Activated CD8-positive, alpha-beta memory T cell treated with anti-CD3 and anti-CD28 coated beads for 36 hours (primary cell): Measurements from ENCODE around the gene FAM83C. TPM values are rescaled to one million over a fixed set of nuclear protein-coding genes. Genes with fewer than 3 reads are reported as not detected.

ENCODE experiments used
- CTCF ChIA-PET: fragments of 350-600 bp; sonication (Branson Sonifier 250); formaldehyde crosslinking; loops from one replicate; lab custom pipeline; 2021; ENCODE audit warnings: antibody characterized with exemption; lab: Charles Lee
- POLR2A ChIA-PET: fragments of 350-600 bp; sonication (Branson Sonifier 250); formaldehyde crosslinking; loops from one replicate; lab custom pipeline; 2021; ENCODE audit warnings: antibody characterized with exemption; lab: Charles Lee
- total RNA-seq, 2 experiments: library from RNA; stranded (reverse); gene quantifications; one replicate each; pipeline ENCODE4 v1.2.3, GENCODE V29; 2021

FAM83C gene
- total RNA-seq, 2 experiments from 2014 or later, result not detected

DNA sequence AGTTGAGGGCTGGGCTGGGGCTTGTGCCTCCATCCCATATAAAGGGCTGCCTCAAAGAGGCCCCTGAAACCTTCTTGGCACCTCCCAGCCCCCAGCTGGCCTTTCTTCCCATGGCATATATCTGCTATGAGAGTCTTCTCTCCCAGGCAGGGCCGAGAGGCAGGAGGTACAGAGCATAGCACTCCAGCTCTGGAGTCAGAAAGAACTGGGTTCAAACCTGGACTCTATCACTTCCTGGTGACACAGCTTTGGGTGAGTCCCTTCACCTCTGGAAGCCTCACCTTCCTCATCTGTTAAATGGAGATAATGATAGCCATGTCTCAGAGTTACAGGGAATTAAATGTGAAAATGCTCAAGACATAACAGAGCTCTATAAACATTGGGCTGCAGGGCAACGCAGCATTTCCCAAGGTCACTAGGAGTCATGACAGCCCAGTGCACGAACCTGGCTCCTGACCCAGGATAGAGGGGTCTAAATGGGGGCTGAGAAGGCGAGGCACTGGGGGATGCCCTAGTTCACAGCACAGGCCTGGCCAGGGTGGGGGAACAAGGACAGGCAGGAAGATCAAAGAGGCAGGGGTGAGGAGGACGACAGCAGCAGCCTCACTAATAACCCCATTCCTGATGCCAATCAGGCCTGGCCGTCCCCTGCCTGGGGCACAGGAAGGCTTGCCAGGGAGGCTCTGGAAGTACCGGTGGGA lies 1.9 kb downstream of the FAM83C start:
- ChIA-PET POLR2A (no interaction called here), CTCF (interaction anchor here (0.8 to 1.8 kb wide), 3 partner anchors 13 to 378 kb away, joined by 3 to 7 read pairs (median 4); no protein-coding TSS in a partner anchor)

DNA sequence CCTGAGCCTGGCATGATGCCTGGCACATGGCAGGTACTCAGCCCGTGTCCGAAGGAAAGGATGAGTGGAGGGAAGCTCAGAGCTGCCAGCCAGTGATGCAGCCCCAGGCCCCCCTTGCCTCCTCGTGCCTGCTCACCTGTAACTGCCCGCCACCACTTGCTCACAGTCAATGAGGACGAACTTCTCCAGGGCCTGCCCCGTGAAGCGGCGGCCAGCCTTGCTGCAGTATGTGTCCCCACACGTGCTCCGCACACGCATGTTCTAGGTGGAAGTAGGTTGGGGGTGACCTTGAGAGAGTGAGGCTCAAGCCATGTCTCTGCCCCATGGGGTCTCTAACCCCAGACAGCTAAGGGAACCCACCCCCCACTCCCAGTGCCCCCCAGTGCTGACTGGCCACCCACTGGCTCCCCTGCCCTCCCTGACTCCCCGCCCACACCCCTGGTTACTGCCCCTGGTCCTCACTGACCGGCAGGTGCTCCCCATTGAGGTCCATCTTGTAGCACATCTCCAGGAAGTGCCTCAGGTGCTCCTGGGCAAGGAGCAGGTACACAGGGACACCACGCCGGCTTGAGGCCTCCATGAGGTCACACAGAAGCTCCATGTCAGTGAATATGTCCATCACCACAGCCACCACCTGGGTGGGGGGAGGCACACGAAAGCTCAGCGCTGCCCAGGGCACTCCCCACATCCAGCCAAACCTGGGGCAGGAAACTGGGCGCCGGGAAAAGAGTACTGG lies 3.7 kb downstream of the FAM83C start:
- CTCF ChIA-PET, result interaction anchor here (1.3 kb wide), 1 partner anchor 16 kb away, joined by 4 read pairs; no protein-coding TSS in a partner anchor
- POLR2A ChIA-PET, result interaction anchor here (1.3 kb wide), 1 partner anchor 10 kb away, joined by 3 read pairs; the partner anchor contains the start of gene MMP24OS

DNA sequence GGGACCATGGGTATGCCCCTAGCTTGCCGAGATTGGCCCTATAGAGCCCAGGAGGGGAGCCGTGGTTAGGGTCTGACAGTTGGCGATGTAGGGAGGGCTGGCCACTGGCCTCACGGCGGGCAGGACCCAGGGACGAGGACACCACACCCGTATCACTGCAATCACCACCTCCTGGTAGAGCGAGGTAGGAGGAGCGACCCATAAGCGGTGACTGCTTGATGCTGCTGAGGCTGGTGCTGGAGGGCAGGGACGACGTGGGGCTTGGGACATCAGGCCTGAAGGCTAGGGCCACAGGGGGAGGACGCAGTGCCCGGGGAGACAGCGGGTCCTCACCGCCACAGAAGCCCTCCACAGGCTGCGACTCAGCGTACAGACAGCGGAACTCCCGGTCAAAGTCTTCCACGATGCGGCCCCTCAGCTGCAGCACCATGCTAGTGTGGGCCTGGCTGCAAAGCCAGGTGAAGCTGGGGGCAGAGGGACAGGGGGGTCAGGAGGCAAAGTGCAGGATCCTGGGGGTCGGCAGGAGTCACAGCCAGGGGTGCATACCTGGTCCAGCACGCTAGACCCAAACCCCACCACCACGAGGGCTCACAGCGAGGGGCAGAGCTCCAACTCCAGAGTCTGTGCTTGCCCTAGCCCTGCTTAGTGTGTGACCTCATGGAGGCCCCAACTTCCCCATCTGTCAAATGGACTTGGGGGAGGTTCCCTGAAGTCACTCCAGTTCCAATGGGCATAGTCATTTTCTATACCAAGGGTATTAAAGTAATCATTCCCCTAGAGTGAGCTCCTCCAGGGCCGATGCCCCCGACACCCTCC lies 4.5 kb downstream of the FAM83C start:
- CTCF ChIA-PET, result interaction anchor here (0.6 kb wide), 1 partner anchor 152 kb away, joined by 5 read pairs; no protein-coding TSS in a partner anchor
- POLR2A ChIA-PET, result interaction anchor here (0.6 to 1.3 kb wide), 2 partner anchors 10 to 11 kb away, joined by 3 to 5 read pairs; partner anchors contain the start of gene MMP24OS

DNA sequence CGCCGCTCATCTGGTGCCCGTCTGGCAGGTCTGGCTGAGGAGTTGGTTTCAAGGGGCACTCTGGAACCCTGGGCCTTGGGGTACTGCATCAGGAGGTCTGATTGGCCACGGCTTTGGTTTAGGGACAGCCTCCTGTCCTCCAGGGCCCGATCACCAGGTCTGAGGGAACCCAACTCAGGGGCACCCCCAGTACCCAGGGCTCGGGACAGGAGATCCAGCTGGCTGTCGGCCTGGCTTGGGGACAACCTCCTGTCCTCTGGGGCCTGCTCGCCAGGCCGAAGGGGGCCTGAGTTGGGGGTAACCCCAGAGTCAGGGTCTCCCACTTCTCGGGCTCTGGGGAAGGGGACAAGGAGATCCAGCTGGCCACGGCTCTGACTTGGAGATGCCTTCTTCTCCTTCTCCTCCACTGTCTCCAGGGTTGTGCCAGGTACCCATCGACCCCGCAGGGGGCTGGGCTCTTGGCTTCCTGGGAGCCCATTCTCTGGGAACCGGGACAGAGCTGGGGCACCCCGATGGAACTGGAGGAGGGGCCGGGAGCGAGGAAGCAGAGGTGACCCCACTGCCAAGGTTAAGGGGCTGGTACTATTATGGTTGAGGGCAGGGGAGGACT lies 5.2 kb downstream of the FAM83C start:
- ChIA-PET POLR2A (interaction anchor here (0.6 to 1.3 kb wide), 2 partner anchors 9 to 10 kb away, joined by 3 to 5 read pairs; partner anchors contain the start of gene MMP24OS), CTCF (interaction anchor here (0.6 kb wide), 1 partner anchor 152 kb away, joined by 5 read pairs; no protein-coding TSS in a partner anchor)

DNA sequence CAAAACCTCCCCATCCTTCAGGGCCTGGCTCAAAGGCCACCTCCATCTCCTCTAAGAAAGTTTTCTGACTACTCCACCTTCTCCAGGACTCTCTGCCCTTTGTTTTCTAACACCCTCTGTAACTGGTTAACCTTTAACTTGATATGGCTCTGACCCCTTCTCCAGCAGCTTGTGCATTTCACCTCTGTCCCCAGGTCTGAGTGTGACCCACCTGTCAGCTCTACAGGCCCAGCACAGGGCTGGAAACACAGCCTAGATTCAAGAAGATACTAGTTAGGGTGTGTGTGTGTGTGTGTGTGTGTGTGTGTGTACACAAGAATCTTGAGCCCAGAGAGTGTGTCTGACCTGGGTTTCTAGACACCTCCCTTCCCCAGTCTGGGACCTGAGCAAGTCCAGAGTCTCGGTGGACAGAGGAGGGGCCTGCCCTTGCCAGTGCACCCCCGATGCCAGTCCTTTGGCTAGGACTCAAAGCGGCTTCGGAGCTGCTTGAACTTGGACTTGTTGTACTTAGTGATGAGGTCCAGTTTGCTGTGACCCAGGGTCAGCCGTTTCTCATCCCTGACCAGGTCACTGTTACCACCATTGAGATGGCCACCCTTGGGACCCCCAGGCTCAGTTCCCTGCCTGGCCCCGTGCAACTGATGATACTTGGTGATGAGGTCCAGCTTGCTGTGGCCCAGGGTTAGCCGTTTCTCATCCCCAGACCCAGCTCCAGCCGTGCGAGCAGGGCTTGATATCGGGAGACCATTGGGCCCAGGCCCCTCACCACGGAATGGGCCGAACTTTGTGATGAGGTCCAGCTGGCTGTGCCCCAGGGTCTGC lies 5.9 kb downstream of the FAM83C start:
- CTCF ChIA-PET, result no interaction called here
- POLR2A ChIA-PET, result no interaction called here

DNA sequence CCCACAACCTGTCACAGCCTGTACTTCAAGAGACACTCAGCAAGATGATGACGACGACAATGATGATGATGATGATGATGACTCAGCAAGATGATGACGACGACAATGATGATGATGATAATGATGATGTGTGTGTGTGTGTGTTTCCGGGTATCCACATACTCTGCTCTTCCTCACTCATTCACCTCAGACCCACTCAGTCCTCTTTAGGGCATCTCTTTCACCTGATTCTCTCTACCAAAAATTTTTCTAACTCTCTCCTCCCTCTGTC lies 6.5 kb downstream of the FAM83C start:
- ChIA-PET POLR2A (no interaction called here), CTCF (no interaction called here)

DNA sequence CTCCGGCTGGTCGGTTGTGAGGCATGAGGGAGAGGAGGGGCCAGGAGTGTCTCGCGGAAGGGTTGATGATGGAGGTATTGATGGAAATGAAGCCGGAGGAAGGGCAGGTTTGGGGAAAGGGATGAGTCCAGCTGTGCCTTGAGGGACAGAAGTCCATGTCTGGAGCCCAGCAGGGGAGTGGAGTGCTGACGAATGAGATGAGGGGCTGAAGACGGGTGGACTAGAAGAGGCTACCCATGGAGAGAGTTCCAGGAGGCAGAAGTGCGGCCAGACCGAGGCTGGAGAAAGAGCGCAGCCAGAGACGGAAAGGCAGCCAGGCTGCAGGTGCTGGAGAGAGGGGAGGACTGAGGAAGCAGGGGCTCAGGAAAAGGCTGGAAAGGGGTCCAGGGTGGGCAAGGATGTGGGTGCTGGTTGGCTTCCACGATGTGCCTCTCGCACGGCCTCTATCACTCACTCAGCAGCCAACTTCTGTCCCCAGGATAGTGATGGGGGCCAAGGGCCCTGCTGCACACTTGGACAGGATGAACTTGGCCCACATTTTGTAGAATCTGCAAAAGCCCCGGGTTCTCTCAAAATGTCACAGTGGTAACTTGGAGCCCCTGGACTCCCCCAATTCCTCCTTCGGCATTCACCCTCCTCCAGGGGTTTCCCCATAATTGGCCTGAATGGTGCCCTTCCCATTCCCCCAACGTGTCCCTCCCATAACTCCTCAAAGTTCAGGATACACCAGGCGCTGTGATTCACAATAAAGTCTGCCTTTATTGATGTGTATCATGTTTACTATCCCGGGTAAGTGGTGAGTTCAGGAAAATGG lies 7.0 kb downstream of the FAM83C start:
- CTCF ChIA-PET, result interaction anchor here (1.0 to 1.9 kb wide), 6 partner anchors 9 to 162 kb away, joined by 3 to 7 read pairs (median 4); no protein-coding TSS in a partner anchor
- POLR2A ChIA-PET, result interaction anchor here (0.6 to 0.9 kb wide), 5 partner anchors 11 to 734 kb away, joined by 3 to 7 read pairs (median 5); partner anchors contain the start of gene EDEM2

DNA sequence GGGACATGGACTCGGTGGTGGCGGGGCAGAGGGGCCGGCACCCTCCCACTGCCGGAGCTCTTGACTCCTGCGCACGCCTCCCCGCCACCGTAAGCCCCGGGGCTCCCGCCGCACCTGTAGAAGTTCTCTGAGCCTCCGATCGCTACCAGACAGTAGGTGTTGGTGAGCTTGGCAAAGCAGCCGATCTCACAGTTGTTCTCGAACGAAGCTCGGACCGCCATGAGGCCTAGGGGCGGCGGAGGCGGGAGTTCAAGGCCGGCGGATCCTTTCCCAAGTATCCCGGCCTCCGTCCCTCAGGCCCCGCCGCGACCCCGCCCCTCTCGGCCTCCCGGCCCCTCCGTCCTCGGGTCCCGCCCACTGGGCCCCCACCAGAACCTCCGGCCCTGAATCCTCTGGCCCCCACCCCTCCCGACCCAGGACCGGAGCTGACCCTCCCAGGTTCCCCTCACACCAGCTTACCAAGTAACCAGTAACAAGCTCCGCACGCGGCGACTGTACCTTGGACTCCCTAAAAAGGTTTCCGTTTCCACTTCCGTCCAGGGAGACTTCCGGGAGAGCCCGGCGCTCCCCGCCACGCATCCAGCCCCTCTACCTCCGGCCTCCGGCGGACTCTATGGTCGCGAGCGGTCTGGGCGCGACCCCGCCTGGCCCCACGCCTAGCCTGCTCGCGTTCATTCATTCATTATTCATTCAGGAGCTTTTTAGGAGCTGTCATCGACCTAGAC lies 7.8 kb downstream of the FAM83C start, which contains the start of gene EIF6:
TSS of gene EIF6 (minus strand) at position 506 of the 725 bp plus-strand sequence. CDS start at position 221, 285 bp downstream.
- POLR2A ChIA-PET, result interaction anchor here (0.6 to 1.2 kb wide), 7 partner anchors 10 to 735 kb away, joined by 3 to 7 read pairs (median 4); partner anchors contain the start of gene EDEM2

DNA sequence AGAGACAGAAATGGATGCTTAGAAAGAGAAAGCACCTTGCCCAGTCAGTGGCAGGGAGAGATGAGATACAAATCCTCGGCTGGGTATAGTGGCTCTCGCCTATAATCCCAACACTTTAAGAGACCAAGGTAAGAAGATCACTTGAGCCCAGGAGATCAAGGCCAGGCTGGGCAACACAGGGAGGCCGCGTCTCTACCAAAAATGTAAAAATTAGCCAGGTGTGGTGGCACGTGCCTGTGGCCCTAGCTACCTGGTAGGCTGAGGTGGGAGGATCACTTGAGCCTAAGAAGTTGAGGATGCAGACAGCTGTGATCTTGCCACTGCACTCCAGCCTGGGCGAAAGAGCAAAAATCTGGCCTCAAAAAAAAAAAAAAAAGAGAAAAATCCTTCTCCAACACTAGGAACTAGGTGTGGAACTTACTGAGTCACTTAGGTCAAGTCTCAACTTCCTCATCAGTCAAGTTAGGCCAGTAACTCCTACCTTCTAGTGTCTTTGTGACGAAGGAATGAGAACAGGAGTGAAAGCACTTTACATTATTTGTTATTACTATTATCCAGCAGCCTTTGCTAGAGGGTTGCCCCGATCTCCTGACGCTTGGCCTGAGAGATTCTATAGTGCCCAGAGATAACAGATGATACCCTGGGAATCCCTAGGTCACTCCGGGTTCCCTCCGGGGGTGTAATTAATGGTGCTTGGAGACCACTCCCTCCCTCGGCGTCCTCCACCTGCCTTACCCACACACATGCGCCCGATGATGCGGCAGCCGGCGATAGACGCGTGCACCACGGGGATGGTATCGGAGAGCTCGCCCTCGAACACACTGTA lies 8.6 kb downstream of the FAM83C start:
- POLR2A ChIA-PET, result interaction anchor here (0.8 to 1.2 kb wide), 3 partner anchors 56 to 136 kb away, joined by 3 to 4 read pairs (median 3); no protein-coding TSS in a partner anchor
- CTCF ChIA-PET, result interaction anchor here (0.9 to 2.0 kb wide), 9 partner anchors 7 to 164 kb away, joined by 3 to 7 read pairs (median 4); partner anchors contain the start of gene GDF5

More for the DNA sequence above, 7.8 kb downstream of the FAM83C start, which contains the start of gene EIF6:
- CTCF ChIA-PET, result interaction anchor here (0.9 to 2.0 kb wide), 9 partner anchors 8 to 163 kb away, joined by 3 to 7 read pairs (median 4); partner anchors contain the start of gene GDF5

DNA sequence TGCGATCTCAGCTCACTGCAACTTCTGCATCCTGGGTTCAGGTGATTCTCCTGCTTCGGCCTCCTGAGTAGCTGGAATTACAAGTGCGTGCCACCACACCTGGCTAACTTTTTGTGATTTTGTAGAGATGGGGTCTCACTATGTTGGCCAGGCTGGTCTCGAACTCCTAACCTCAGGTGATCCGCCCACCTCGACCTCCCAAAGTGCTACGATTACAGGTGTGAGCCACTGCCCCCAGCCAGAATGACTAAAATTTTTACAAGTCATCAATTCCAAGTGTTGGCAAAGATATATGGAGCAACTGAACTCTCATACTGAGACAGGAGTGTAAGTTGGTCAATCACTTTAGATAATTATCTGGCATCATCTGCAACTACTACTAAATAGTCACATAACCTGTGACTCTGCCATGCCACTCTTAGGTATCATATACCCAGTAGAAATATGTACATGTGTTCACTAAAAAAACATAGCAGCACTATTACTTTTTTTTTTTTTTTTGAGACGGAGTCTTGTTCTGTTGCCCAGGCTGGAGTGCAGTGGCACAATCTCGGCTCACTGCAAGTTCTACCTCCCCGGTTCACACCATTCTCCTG lies 10.6 kb downstream of the FAM83C start:
- ChIA-PET CTCF (interaction anchor here (0.7 to 1.4 kb wide), 2 partner anchors 22 to 158 kb away, joined by 5 to 6 read pairs; no protein-coding TSS in a partner anchor), POLR2A (interaction anchor here (0.6 kb wide), 1 partner anchor 80 kb away, joined by 5 read pairs; no protein-coding TSS in a partner anchor)

DNA sequence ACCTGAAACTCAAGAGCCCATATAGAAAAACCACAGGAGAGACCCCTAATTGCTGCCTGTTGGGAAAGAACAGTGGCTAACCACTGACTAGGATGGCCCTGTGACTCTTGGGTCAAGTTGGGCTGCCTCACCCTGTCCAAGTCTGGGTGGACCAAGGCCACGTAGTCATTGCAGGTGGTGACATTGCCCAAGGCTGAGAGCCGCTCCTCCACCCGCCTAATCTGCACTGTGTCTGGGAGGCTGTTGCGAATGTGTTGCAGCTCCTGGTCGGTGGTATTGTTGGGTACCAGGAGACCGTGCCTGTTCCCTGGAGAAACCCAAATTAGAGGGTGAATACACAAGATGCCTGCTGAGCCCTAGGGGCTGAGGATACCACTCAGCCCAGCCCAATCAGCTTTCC lies 11.7 kb downstream of the FAM83C start:
- CTCF ChIA-PET, result no interaction called here
- POLR2A ChIA-PET, result no interaction called here

DNA sequence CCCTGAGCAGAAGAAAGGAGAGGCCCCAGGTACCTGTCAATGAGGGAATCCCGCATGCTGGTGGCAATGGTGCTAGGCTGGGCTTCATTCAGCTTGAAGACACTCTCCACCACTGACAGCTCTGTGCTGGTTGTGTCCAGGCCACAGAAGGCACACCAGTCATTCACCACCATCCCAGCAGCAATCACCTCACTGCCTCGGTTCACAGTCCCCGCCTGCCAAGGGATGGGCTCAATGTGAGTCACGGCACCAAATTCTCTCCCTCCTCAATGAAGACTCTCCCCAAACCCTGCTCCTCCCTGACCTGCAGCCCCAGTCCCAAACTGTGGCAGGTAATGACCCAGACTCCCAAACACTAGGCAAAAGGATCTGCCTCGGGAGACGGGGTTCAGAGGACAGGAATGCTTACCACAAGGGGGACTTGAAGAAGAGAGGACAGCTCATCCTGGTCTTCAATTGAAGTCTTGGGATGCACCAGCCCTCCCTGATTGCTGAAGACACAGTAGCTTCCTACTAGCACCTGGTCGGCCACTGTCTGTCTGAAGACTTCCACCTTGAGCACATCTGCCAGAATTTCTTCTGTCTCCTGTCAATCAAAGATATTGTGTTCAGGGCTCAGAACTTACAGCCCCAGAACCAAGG lies 12.6 kb downstream of the FAM83C start:
- POLR2A ChIA-PET, result no interaction called here
- CTCF ChIA-PET, result no interaction called here

DNA sequence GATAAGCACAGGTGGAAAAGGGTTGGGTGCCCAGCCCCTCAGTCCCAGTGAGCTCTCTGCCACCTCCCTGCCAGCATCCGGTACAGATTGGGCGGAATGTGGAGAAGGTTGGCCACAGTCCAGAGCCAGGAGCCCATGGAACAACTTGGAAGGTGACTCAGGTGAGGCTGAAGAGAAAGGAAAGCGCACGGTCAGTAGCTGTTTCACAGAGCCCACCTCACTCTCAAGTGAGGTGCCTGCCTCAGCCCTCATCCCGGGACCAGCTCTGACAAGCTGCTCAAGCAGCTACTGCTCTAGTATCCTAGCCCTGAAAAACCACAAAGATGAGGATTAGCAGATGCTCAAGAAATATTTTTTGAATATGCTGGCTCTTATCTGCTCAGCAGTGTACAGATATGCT lies 13.2 kb downstream of the FAM83C start:
- POLR2A ChIA-PET, result no interaction called here
- CTCF ChIA-PET, result no interaction called here
